Neural progenitor cell (in vitro differentiated cells): Measurements from ENCODE around the gene GPR68. TPM values are rescaled to one million over a fixed set of nuclear protein-coding genes. Genes with fewer than 3 reads are reported as not detected.
"Not testable (repeated sequence)": the region's sequence is repeated elsewhere in the genome, so short reads cannot be mapped to it uniquely, and the experiment has no call there.

Source experiments
- DNase-seq: peaks from one replicate; pipeline ENCODE4 v3.0.0-alpha.2; 2016; ENCODE audit warnings: low spot score
- H2AFZ ChIP-seq: fragments of 200-600 bp; sonication (generic); replicated peaks from 2 replicates; pipeline ENCODE4 v1.6.1; 2016; ENCODE audit warnings: antibody characterized with exemption
- H3F3A ChIP-seq: fragments of 200-600 bp; sonication (generic); 2 replicates; pipeline ENCODE4 v1.6.1; 2016; ENCODE audit warnings: antibody characterized with exemption, low read depth
- H3K27ac ChIP-seq: fragments of 200-600 bp; sonication (generic); 2 replicates; pipeline ENCODE4 v1.5.1; 2016; ENCODE audit warnings: mild to moderate bottlenecking
- H3K27me3 ChIP-seq: fragments of 200-600 bp; sonication (generic); 2 replicates; pipeline ENCODE4 v1.6.1; 2016; ENCODE audit warnings: mild to moderate bottlenecking, moderate library complexity
- H3K36me3 ChIP-seq: fragments of 200-600 bp; sonication (generic); 2 replicates; pipeline ENCODE4 v1.5.1; 2016
- H3K4me1 ChIP-seq: fragments of 200-600 bp; sonication (generic); 2 replicates; pipeline ENCODE4 v1.6.1; 2016; ENCODE audit warnings: mixed run types
- H3K4me2 ChIP-seq: fragments of 200-600 bp; sonication (generic); 2 replicates; pipeline ENCODE4 v1.6.1; 2016
- H3K4me3 ChIP-seq: fragments of 200-600 bp; sonication (generic); 2 replicates; pipeline ENCODE4 v1.5.1; 2016
- H3K79me2 ChIP-seq: fragments of 200-600 bp; sonication (generic); 2 replicates; pipeline ENCODE4 v1.6.1; 2016; ENCODE audit warnings: low read depth
- H3K9ac ChIP-seq: fragments of 200-600 bp; sonication (generic); 2 replicates; pipeline ENCODE4 v1.6.1; 2016
- H3K9me3 ChIP-seq: fragments of 200-600 bp; sonication (generic); 2 replicates; pipeline ENCODE4 v1.5.1; 2016; ENCODE audit warnings: low read depth
- H4K20me1 ChIP-seq: fragments of 200-600 bp; sonication (generic); 2 replicates; pipeline ENCODE4 v1.6.1; 2016; ENCODE audit warnings: low read depth
- H3K27ac Mint-ChIP-seq: 3 replicates; pipeline ENCODE4 v1.8.0; 2021; ENCODE audit warnings: mixed read lengths
- H3K27me3 Mint-ChIP-seq: 2 replicates; pipeline ENCODE4 v1.8.0; 2022; ENCODE audit warnings: low read depth, mild to moderate bottlenecking, inconsistent platforms, moderate library complexity, mixed read lengths; ENCODE audit not compliant: insufficient read depth
- H3K36me3 Mint-ChIP-seq: 3 replicates; pipeline ENCODE4 v1.8.0; 2021; ENCODE audit warnings: mixed read lengths
- H3K4me1 Mint-ChIP-seq: 3 replicates; pipeline ENCODE4 v1.8.0; 2021; ENCODE audit warnings: mixed read lengths
- H3K4me3 Mint-ChIP-seq: 3 replicates; pipeline ENCODE4 v1.8.0; 2021; ENCODE audit warnings: mild to moderate bottlenecking, moderate library complexity, mixed read lengths
- H3K9me3 Mint-ChIP-seq: 3 replicates; pipeline ENCODE4 v1.8.0; 2020; ENCODE audit warnings: mixed read lengths
- CTCF ChIP-seq: fragments of 200-600 bp; sonication (generic); IDR thresholded peaks from 2 replicates; pipeline ENCODE4 v1.5.1; 2017; ENCODE audit warnings: antibody characterized with exemption, mild to moderate bottlenecking
- EZH2 ChIP-seq: fragments of 200-600 bp; sonication (generic); IDR thresholded peaks from 2 replicates; pipeline ENCODE4 v1.6.1; 2017; ENCODE audit warnings: antibody characterized with exemption, mild to moderate bottlenecking, moderate library complexity
- EZH2phosphoT487 ChIP-seq: fragments of 200-600 bp; sonication (generic); IDR thresholded peaks from 2 replicates; pipeline ENCODE4 v1.6.1; 2017; ENCODE audit warnings: antibody characterized with exemption
- total RNA-seq: library from RNA; depleted of rRNA; stranded (reverse); fragments of >200 nt; gene quantifications from 2 replicates; pipeline ENCODE4 v1.2.3, GENCODE V29; 2015; ENCODE audit warnings: low replicate concordance

The GPR68 gene
- total RNA-seq, 1 donor from 2014 or later: not detected

DNA sequence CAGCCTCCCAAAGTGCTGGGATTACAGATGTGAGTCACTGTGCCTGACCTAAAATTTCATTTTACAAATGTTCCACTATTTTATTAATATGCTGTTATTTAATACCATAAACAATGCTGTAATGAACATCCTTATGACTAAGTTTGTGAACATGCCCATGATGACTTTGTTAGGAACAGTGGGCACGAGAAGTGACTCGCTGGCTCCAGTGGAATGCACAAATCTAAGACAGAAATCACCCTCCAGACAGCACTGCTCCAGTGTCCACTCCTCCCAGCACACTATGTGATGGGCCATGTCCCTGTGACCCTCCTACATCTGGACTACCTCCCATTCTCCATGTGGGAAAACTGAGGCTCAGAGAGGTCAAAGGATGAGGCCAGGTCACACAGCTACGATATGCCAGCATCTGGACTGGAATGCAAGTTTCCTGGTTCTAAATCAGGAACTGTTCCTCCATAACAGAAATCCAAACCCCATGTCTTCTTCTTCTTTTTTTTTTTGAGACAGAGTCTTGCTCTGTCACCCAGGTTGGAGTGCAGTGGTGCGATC is 57.9 kb downstream of the GPR68 start:
- no peaks in the 10 kb centered on the region for H3K4me1 Mint-ChIP-seq
- peaks cover under 1% of the 10 kb centered on the region for H3K36me3 ChIP-seq
- no peak for TF ChIP-seq CTCF
- TF ChIP-seq EZH2phosphoT487: no peak
- TF ChIP-seq EZH2: no peak

GRCh38 chr14:91185721-91186120 is 58.8 kb downstream of the GPR68 start:
- Histone ChIP-seq H3K4me3 (no peak overlapping the region), H3F3A (no peaks in the 10 kb centered on the region), H3K9ac (no peak overlapping the region), H3K9me3 (no peaks in the 10 kb centered on the region), H3K4me2 (no peak overlapping the region), H4K20me1 (no peaks in the 10 kb centered on the region), H3K36me3 (peaks cover 5% of the 10 kb centered on the region), H3K79me2 (no peaks in the 10 kb centered on the region), H3K27me3 (no peaks in the 10 kb centered on the region), H3K27ac (no peak overlapping the region), H2AFZ (no peak overlapping the region), H3K4me1 (no peaks in the 10 kb centered on the region)
- no peaks in the 10 kb centered on the region for H3K9me3 Mint-ChIP-seq
- no peaks in the 10 kb centered on the region for H3K4me1 Mint-ChIP-seq
- no peak overlapping the region for H3K4me3 Mint-ChIP-seq
- H3K27me3 Mint-ChIP-seq: peaks cover 3% of the 10 kb centered on the region
- no peak for DNase-seq
- TF ChIP-seq CTCF (no peak), EZH2phosphoT487 (no peak), EZH2 (no peak)
- no peak overlapping the region for H3K27ac Mint-ChIP-seq
- H3K36me3 Mint-ChIP-seq: peaks cover 17% of the 10 kb centered on the region

More for the DNA sequence above, 57.9 kb downstream of the GPR68 start:
- Mint-ChIP-seq H3K36me3 (peaks cover 19% of the 10 kb centered on the region), H3K27ac (no peak overlapping the region), H3K9me3 (no peaks in the 10 kb centered on the region), H3K4me3 (no peak overlapping the region), H3K27me3 (peaks cover 3% of the 10 kb centered on the region)
- DNase-seq: no peak
- H3K79me2 ChIP-seq: no peaks in the 10 kb centered on the region
- no peaks in the 10 kb centered on the region for H3K4me1 ChIP-seq
- H3K9ac ChIP-seq: no peak overlapping the region
- H3F3A ChIP-seq: no peaks in the 10 kb centered on the region
- no peak overlapping the region for H3K27ac ChIP-seq
- no peaks in the 10 kb centered on the region for H3K9me3 ChIP-seq
- no peak overlapping the region for H3K4me2 ChIP-seq
- no peaks in the 10 kb centered on the region for H3K27me3 ChIP-seq
- H4K20me1 ChIP-seq: no peaks in the 10 kb centered on the region
- no peak overlapping the region for H3K4me3 ChIP-seq
- no peak overlapping the region for H2AFZ ChIP-seq

DNA sequence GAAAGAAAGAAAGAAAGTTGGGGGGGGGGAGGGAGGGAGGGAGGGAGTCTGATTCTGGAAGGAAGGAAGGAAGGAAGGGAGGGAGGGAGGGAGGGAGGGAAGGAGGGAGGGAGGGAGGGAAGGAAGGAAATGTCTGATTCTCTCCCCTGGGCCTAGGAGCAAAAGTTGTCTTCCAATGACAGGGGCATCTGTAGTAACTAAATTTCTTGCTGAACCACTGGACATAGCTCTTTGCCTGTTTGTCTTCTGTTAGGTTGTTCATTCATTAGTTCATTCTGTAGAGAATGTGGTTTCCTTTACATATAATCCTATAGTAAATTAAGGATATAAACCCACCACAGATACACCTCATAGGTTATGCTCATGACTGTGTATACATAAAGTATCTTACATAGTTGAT is 59.9 kb downstream of the GPR68 start:
- Histone ChIP-seq H3K27ac (no peak overlapping the region), H3K79me2 (no peaks in the 10 kb centered on the region), H3K4me1 (no peaks in the 10 kb centered on the region), H3K27me3 (no peaks in the 10 kb centered on the region), H4K20me1 (no peaks in the 10 kb centered on the region), H3F3A (no peaks in the 10 kb centered on the region), H3K4me3 (no peak overlapping the region), H3K36me3 (peaks cover 5% of the 10 kb centered on the region), H3K9me3 (no peaks in the 10 kb centered on the region), H3K9ac (no peak overlapping the region), H2AFZ (no peak overlapping the region), H3K4me2 (no peak overlapping the region)
- Mint-ChIP-seq H3K9me3 (no peaks in the 10 kb centered on the region), H3K27ac (no peak overlapping the region), H3K4me3 (no peak overlapping the region), H3K27me3 (no peaks in the 10 kb centered on the region), H3K4me1 (no peaks in the 10 kb centered on the region), H3K36me3 (peaks cover 10% of the 10 kb centered on the region)
- DNase-seq: no peak
- TF ChIP-seq CTCF (no peak), EZH2 (no peak), EZH2phosphoT487 (no peak)

DNA sequence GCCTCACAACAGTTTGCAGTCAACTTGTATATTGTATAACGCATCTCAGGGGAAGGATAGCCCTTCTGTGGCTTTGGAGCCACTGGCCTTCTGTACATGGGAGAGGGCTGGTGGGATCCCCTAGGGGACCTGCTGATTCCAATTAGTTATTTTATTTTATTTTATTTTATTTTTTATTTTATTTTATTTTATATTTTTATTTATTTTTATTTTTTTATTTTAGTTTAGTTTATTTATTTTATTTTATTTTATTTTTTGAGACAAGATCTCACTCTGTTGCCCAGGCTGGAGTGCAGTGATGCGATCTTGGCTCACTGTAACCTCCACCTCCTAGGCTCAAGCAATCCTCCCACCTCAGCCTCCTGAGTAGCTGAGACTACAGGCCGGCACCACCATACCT is 61.8 kb downstream of the GPR68 start:
- H4K20me1 ChIP-seq, H3K27ac ChIP-seq, H2AFZ ChIP-seq, H3K36me3 Mint-ChIP-seq, H3K9me3 Mint-ChIP-seq, H3K4me3 Mint-ChIP-seq, H3K27me3 Mint-ChIP-seq, H3F3A ChIP-seq, DNase-seq, H3K4me1 ChIP-seq, H3K9ac ChIP-seq, H3K27ac Mint-ChIP-seq, H3K36me3 ChIP-seq, H3K79me2 ChIP-seq, H3K27me3 ChIP-seq, H3K4me1 Mint-ChIP-seq, H3K4me3 ChIP-seq, H3K9me3 ChIP-seq, H3K4me2 ChIP-seq: not testable (repeated sequence)

Other genes with a start within 250 kb of the GPR68 start
- gene RPS6KA5, start 184.1 kb downstream of the GPR68 start, total RNA-seq: 6.1 and 8.3 TPM in 2 replicates
- gene DGLUCY, start 130.6 kb downstream of the GPR68 start, total RNA-seq: 17.0 and 47.2 TPM in 2 replicates
- gene CCDC88C, start 173.1 kb upstream of the GPR68 start, total RNA-seq: 17.8 and 34.8 TPM in 2 replicates